ENCODE data around the gene TEX51. TPM values are rescaled to one million over a fixed set of nuclear protein-coding genes. Genes with fewer than 3 reads are reported as not detected.

Gene TEX51
- total RNA-seq, 1 donor from 2014 or later, result not detected

DNA sequence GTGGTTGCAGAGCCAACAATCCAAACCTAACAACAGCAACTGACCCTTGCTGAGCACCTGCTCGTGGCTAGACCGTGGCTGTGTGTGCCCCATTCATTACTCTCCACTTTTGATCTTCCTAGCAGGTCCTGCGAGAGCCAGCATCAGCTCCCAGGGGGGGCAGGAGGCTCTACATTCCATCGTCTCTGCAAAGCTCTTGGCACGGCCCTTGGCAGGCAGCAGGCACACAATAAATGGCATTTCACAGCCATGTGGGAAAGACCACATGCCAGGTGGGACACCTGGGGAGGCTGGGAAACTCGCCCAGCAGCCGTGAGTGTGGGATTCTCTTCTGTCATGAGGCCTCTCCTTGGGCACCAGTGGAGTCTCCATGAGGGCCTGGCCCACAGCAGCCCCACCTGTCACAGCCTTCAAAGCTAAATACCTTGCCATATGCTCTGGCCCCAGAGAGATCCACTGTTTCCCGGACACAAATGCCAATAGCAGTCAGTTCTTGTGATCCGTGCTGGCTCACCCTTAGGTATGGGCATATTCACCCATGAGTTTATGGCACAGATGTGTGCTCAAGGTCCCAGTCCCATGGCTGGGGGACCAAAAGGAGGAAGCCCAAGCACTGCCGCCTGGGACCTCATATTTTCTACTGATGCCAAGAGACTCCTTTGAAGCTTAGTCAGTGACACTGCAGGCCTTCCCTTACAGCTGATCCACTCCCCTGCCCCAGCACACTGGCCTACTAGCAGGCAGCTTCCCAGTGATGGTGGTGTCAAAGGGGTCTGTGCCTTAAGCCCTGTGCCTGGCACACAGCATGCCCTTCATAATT, 6.8 kb upstream of the TEX51 start:
- no peak for DNase-seq (ENCODE audit: low spot score)

GRCh38 chr2:126893153-126893552, 5.5 kb upstream of the TEX51 start:
- no peak for DNase-seq (ENCODE audit: low spot score)

DNA sequence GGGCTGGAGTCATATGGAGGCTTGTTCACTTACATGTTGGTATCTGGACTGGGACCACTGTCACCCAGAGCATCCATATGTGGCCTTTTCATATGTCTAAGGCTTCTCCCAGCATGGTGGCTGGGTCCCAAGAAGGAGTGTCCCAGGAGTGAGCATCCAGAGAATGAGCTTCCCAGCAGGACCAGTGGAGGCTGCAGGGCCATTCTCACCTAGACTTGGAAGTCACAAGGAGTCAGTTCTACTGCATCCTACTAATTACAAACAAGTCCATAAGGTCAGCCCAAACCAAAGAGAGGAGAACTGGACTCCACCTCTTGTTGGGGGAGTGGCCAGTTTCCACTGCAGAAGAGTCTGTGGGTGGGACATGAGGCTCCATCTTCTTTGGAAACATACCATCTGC, 5.1 kb upstream of the TEX51 start:
- no peak for DNase-seq (ENCODE audit: low spot score)

DNA sequence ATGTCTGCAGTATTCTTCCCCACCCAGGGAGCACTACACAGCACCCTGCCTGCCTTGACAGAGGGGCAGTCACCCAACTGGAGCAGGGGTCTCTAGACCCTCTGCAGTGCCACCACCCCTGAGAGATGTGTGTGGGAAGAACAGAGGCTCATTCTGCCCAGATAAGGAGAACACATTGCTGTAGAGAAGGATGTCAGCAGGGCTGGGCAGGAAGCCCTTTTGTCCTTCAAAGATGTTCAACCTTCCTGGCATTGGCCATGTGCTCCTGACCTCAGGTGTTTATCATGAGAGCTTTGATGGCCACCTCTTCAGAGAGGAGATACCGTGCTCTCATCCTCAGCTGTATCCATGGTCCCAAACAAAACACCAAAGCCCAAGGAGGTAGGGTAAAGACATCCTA, 4.6 kb upstream of the TEX51 start:
- DNase-seq (ENCODE audit: low spot score), result no peak

GRCh38 chr2:126894585-126895182, 4.0 kb upstream of the TEX51 start:
- DNase-seq (ENCODE audit: low spot score), result no peak

- DNase-seq (ENCODE audit: low spot score), result no peak
These were observed 3.4 kb upstream of the TEX51 start for GRCh38 chr2:126895336-126895735.

GRCh38 chr2:126896471-126896870, 2.2 kb upstream of the TEX51 start:
- DNase-seq (ENCODE audit: low spot score), result no peak

GRCh38 chr2:126899616-126900185, 1.0 kb downstream of the TEX51 start:
- DNase-seq (ENCODE audit: low spot score), result no peak

DNA sequence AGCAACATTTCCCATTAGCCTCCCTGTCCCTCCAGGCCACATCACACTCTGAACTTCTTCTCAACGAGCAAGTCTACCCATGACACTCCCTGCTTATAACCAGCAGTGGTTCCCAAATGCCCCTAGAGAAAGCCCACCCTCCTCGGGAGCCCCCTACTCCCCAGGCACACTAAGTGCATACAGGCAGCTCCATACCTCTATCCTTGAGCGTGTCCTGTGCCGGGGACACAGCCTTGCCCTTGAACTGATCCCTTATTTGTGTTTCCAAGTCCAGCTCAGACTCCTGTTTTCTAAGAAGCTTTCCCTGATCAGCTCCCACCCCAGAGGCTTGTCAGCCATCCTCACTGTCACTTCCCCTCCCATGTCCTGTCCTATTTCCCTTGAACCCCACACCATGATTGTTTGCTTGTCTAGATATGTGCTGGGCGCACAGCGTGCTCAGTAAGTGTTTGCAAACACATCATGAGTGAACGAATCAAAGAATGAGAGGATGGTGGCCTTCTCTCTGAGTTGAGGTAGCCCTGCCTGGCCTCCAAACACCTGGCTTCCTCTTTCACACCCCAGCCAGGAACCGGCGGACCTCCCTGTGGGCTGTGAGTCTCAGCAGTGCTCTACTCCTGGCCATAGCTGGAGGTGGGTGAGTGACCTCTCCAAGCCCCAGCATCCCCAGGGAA, 2.1 kb downstream of the TEX51 start:
- no peak for DNase-seq (ENCODE audit: low spot score)

- DNase-seq (ENCODE audit: low spot score), result no peak
These were observed 2.8 kb downstream of the TEX51 start for GRCh38 chr2:126901459-126901858.

GRCh38 chr2:126902152-126902835, 3.6 kb downstream of the TEX51 start:
- DNase-seq (ENCODE audit: low spot score), result no peak

DNA sequence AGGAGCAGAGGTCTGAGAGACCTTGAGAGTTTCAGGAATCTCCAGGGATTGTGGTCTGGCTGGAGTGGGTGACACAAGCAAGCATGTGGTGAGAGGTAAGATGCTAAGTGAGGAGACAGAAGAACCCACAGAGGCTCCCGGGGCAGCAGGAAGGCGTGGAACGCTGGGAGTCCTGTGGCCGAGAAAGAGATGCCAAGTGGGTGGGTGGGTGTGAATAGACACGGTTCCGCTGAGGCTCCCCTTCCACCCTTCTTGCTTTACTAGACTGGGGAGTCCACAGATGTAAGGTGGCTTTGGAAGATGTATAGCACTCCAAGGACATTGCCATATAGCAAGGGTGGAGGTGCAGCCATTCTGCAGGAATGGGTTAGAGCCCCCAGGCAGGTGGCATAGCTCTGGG, 4.2 kb downstream of the TEX51 start:
- no peak for DNase-seq (ENCODE audit: low spot score)

DNA sequence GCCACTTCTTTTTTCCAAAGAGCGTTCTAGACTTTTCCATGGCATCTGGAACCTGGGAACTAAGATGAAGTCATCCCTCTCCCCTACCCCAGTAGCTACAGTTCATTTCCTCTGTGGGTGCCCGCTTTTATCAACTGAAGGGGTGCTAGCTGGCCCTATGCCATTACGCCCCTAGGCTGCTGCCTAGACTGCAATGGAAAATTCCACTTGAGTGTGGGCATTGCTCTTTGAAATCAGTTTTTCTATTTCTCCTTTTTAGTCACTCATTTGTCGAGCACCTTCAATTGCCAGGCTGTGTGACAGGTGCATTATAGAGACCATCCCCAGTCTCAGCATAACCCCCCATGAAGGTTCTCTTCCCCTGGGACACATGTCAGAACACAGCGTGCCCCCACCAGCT, 7.3 kb downstream of the TEX51 start:
- no peak for DNase-seq (ENCODE audit: low spot score)

- no peak for DNase-seq (ENCODE audit: low spot score)
These were observed 8.1 kb downstream of the TEX51 start for GRCh38 chr2:126906781-126907180.

GRCh38 chr2:126907671-126908070, 9.0 kb downstream of the TEX51 start:
- DNase-seq (ENCODE audit: low spot score), result no peak

DNA sequence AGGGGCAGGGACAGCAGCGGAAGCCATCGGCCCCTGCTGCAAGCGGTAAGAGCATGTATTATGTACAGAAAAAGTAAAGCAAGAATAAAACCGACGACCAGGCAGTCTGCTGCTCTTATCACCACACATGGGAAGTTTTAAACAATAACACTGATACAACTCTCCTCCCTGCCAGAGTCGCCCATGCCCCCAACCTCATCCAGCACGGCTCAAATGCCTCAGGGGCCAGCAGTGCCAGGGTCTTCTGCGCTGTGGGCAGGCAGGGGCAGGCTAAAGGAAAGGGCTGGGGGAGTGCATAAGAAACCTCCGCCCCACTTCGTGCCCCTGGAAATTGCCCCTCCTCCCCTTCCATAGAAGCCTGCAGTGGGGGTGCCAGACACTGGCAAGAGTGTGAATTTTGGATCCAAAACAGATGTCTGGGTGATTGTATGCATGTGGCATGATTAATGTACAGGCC, 10.1 kb downstream of the TEX51 start:
- peak; percentile 9 for DNase-seq (ENCODE audit: low spot score)

GRCh38 chr2:126909366-126909765, 10.7 kb downstream of the TEX51 start:
- no peak for DNase-seq (ENCODE audit: low spot score)

DNA sequence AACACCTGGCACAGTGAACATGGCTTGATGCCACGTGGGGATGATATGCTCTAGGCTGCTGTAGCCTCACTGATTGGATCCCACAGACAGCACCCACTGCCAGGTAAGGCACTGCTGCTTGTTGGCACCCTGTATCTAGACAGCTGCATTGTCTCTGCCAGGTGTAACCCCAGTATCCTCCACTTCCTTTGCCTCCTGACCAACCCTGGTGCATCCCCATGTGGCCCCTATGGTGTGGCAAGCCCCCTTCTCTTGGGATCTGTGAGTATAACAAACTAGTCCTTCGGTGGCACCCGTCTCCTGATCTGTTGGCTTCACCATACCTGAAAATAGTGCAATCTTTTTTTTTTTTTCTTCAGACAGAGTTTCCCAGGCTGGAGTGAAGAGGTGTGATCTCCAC, 11.1 kb downstream of the TEX51 start:
- no peak for DNase-seq (ENCODE audit: low spot score)

DNA sequence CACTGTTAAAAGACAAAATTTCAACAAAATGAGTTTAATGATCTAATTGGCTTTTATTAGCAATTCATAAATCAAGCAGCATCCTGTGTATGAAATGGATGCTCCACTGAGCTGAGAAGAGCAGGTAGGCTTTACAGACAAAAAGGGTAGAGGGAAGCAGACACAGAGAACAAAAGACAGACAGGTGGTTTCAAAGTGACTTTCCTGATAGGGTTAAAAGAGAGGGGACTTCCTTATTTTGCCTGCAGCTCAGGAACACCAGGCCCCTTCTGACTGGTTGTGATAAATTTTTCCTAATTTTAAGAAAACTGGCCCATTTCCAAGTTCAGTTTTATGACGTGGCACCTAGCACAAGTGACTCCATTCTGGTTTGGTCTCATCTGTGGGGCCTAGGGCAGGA, 11.9 kb downstream of the TEX51 start:
- DNase-seq (ENCODE audit: low spot score), result no peak

DNA sequence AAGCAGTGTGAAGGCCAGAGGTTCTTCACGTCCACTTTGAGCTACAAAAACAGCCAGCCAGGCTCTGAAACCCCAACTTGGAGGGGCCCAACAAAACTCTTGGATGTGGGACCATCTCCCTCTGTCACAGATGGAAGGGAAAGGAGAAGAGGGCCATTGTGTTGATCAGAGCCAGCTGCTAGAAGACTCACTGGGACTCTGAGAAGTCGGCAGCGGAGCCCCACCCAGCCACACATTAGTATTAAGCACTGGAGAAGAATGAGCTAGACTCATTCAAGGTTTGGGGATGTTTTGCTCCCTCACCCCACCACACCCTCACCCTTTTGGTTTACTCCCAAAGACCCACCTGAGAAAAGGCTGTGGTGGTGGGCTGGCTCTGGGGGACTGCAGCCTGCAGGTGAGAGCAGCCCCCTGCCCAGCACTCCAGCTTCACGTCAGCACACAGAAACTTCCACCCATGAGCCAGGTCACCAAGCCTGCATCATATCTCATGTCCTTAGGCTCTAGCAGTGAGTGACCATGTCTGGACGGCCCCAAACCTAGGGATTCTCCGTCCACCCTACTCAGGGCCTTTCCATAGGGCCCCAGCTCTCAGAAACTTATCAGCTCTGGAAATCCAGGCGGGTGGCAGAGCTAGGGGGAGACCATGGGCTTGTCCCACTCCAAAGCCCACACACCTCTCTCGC, 12.6 kb downstream of the TEX51 start:
- DNase-seq (ENCODE audit: low spot score), result no peak

DNA sequence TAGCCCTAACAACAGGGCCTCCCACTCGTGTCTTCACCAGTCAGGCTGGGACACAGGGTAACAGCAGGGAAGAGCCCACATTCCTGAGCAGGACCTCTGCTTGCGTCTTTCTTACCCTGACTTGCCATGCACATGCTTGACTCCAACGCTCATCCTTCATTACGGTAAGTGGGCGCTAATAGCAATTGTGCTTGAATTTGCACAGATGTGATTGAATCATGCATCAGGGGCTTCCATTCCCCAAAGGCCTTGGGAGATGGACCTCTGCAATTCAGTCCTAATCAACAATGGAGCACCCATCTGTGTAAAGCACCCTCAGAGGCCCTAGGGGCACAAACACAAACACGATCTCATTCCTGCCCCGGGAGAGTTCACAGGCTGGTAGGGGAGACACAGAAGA, 13.5 kb downstream of the TEX51 start:
- no peak for DNase-seq (ENCODE audit: low spot score)

All from umbilical cord (tissue), 2 donors.